ENCODE results near the gene FTSJ1. TPM values are rescaled to one million over a fixed set of nuclear protein-coding genes. Genes with fewer than 3 reads are reported as not detected.
A peak's percentile ranks its signal among the peaks of the same experiment; 100 is the strongest.
"Not testable (repeated sequence)": the region's sequence is repeated elsewhere in the genome, so short reads cannot be mapped to it uniquely, and the experiment has no call there.

Gene FTSJ1
- total and polyA plus RNA-seq, 5 donors: 19.9 to 25.5 (median 21.2) TPM

DNA sequence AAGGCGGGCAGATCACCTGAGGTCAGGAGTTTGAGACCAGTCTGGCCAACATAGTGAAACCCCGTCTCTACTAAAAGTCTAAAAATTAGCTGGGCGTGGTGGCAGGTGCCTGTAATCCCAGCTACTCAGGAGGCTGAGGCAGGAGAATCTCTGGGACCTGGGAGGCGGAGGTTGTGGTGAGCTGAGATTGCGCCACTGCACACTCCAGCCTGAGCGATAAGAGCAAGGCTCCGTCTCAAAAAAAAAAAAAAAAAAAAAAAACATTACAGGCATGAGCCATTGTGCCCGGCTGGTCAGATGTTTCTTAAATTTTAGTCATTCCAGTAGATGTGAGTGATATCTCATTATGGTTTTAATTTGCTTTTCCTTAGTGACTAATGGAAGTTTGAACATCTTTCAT is 49.9 kb downstream of the FTSJ1 start:
- H3K27ac ChIP-seq (ENCODE audit: low read length); H3K9me3 ChIP-seq (ENCODE audit: control insufficient read depth, low read length); ATAC-seq; H3K4me3 ChIP-seq (ENCODE audit: low read length); H3K4me1 ChIP-seq (ENCODE audit: control insufficient read depth, insufficient read depth, low read length); H3K27me3 ChIP-seq (ENCODE audit: control insufficient read depth, insufficient read depth); intact Hi-C loops (cut with DNase I); DNase-seq: not testable (repeated sequence)
- 86% methylated on average over 8 of the region's 8 CpGs for WGBS

GRCh38 chrX:48530736-48531135 is 54.7 kb downstream of the FTSJ1 start:
- Histone ChIP-seq H3K9me3 (ENCODE audit: control insufficient read depth, low read length) (no peaks in the 10 kb centered on the region), H3K4me1 (ENCODE audit: control insufficient read depth, insufficient read depth, low read length) (peaks cover 1% of the 10 kb centered on the region), H3K27me3 (ENCODE audit: control insufficient read depth, insufficient read depth) (no peaks in the 10 kb centered on the region), H3K4me3 (ENCODE audit: low read length) (no peak overlapping the region), H3K27ac (ENCODE audit: low read length) (no peak overlapping the region)
- intact Hi-C loops (cut with DNase I): no loop called here
- DNase-seq (no peak), ATAC-seq (no peak)
- WGBS: 81% methylated on average over 3 of the region's 3 CpGs

DNA sequence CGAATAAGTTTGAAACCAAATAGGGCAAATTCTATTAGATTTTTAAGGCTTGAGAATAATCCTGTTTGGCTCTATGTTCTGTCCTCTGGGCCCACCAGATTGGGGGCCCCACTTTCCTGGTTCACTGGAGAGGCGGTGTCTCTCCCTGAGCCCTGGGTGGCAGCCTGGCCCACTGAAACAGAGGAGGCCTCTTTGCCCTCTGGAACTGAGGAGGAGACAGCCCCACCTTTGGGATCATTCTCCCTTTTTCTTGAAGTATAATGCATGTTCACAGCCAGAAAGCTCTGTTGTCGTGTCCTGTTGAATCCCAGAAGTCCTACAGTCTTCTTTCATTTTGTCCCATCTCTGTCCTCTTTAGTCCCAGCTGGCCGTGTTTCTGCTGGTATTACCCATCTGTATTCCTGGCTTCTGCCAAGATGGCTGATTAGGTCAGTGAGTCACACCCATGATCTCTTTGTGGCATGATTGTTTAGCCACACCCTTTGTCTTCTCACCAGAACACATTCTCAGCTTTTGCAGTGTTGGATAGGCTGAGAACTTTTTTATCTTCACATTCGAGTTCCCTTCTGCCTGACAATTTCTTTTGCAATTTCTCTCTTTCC is 55.5 kb downstream of the FTSJ1 start:
- DNase-seq (no peak), ATAC-seq (peak; percentile 82 to 83)
- Histone ChIP-seq H3K27me3 (ENCODE audit: control insufficient read depth, insufficient read depth) (no peaks in the 10 kb centered on the region), H3K4me1 (ENCODE audit: control insufficient read depth, insufficient read depth, low read length) (peaks cover 1% of the 10 kb centered on the region), H3K4me3 (ENCODE audit: low read length) (no peak overlapping the region), H3K27ac (ENCODE audit: low read length) (peak overlapping the region; percentile 89), H3K9me3 (ENCODE audit: control insufficient read depth, low read length) (no peaks in the 10 kb centered on the region)
- intact Hi-C loops (cut with DNase I): no loop called here
- 58% methylated on average over 5 of the region's 5 CpGs for WGBS

GRCh38 chrX:48532161-48532560 is 56.2 kb downstream of the FTSJ1 start:
- Histone ChIP-seq H3K4me1 (ENCODE audit: control insufficient read depth, insufficient read depth, low read length) (peaks cover 1% of the 10 kb centered on the region), H3K4me3 (ENCODE audit: low read length) (no peak overlapping the region), H3K27me3 (ENCODE audit: control insufficient read depth, insufficient read depth) (no peaks in the 10 kb centered on the region), H3K27ac (ENCODE audit: low read length) (peak overlapping the region; percentile 81), H3K9me3 (ENCODE audit: control insufficient read depth, low read length) (no peaks in the 10 kb centered on the region)
- intact Hi-C loops (cut with DNase I): no loop called here
- no peak for ATAC-seq
- WGBS: 77% methylated on average over 1 of the region's 1 CpG
- DNase-seq: no peak

DNA sequence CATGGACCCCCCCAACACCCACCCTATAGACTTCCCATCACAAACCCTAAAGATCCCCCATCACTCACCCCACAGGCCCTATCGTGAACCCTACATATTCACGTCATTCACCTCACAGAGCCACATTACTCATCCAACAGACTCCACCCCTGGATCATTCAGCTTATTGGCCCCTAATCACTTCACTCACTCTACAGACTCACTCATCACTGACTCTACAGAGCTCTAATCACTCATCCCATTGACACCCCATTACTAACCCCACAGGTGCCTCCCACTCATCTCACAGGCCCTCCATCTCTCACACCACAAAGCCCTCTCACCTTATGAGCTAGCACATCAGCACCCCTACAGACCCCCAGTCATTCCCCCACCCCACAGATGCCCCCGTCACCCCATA is 57.2 kb downstream of the FTSJ1 start:
- intact Hi-C loops (cut with DNase I): no loop called here

More for the DNA sequence above, 57.2 kb downstream of the FTSJ1 start:
- Histone ChIP-seq H3K27me3 (ENCODE audit: control insufficient read depth, insufficient read depth) (no peaks in the 10 kb centered on the region), H3K27ac (ENCODE audit: low read length) (no peak overlapping the region), H3K9me3 (ENCODE audit: control insufficient read depth, low read length) (no peaks in the 10 kb centered on the region), H3K4me1 (ENCODE audit: control insufficient read depth, insufficient read depth, low read length) (peaks cover 1% of the 10 kb centered on the region), H3K4me3 (ENCODE audit: low read length) (no peak overlapping the region)
- no peak for DNase-seq
- WGBS: 99% methylated on average over 3 of the region's 3 CpGs
- ATAC-seq: no peak

Other genes starting within 250 kb of the FTSJ1 start
- gene SSX1, start 220.8 kb upstream of the FTSJ1 start, total RNA-seq: not detected
- not detected for gene SSX1, start 220.8 kb upstream of the FTSJ1 start, polyA plus RNA-seq
- gene SSX3, start 119.5 kb upstream of the FTSJ1 start, total RNA-seq: not detected
- not detected for gene SSX3, start 119.5 kb upstream of the FTSJ1 start, polyA plus RNA-seq
- not detected for gene SSX4, start 92.7 kb upstream of the FTSJ1 start, total RNA-seq
- not detected for gene SSX4, start 92.7 kb upstream of the FTSJ1 start, polyA plus RNA-seq
- gene SSX4B, start 64.2 kb upstream of the FTSJ1 start, total RNA-seq: not detected
- not detected for gene SSX4B, start 64.2 kb upstream of the FTSJ1 start, polyA plus RNA-seq
- 1 to 10 TPM in 3 of 4 donors, under 1 TPM in 1; 0.41 to 6.5 (median 3.7) TPM for gene SLC38A5, start 5.9 kb upstream of the FTSJ1 start, total RNA-seq
- 3.0 TPM for gene SLC38A5, start 5.9 kb upstream of the FTSJ1 start, polyA plus RNA-seq
- gene PORCN, start 32.8 kb downstream of the FTSJ1 start, total RNA-seq: 10 to 100 TPM; 16.1 to 22.3 (median 19.8) TPM
- gene PORCN, start 32.8 kb downstream of the FTSJ1 start, polyA plus RNA-seq: 14.0 TPM
- gene EBP, start 45.6 kb downstream of the FTSJ1 start, total RNA-seq: 10 to 100 TPM; 74.8 to 93.4 (median 83.0) TPM
- 118 TPM for gene EBP, start 45.6 kb downstream of the FTSJ1 start, polyA plus RNA-seq
- gene TBC1D25, start 63.5 kb downstream of the FTSJ1 start, total RNA-seq: 10 to 100 TPM; 16.9 to 22.4 (median 18.5) TPM
- gene TBC1D25, start 63.5 kb downstream of the FTSJ1 start, polyA plus RNA-seq: 8.0 TPM
- gene RBM3, start 98.3 kb downstream of the FTSJ1 start, total RNA-seq: 100 to 1,000 TPM; 100 to 221 (median 129) TPM
- 71.4 TPM for gene RBM3, start 98.3 kb downstream of the FTSJ1 start, polyA plus RNA-seq
- gene WDR13, start 121.3 kb downstream of the FTSJ1 start, total RNA-seq: 100 to 1,000 TPM; 162 to 184 (median 166) TPM
- 173 TPM for gene WDR13, start 121.3 kb downstream of the FTSJ1 start, polyA plus RNA-seq
- gene WAS, start 207.6 kb downstream of the FTSJ1 start, total RNA-seq: 1 to 10 TPM; 3.0 to 6.2 (median 4.0) TPM
- gene WAS, start 207.6 kb downstream of the FTSJ1 start, polyA plus RNA-seq: 1.5 TPM
- 1 to 10 TPM; 3.1 to 7.2 (median 3.9) TPM for gene SUV39H1, start 220.5 kb downstream of the FTSJ1 start, total RNA-seq
- gene SUV39H1, start 220.5 kb downstream of the FTSJ1 start, polyA plus RNA-seq: 3.3 TPM